Measurements from ENCODE around the gene SPHK2. TPM values are rescaled to one million over a fixed set of nuclear protein-coding genes. Genes with fewer than 3 reads are reported as not detected.
A peak's percentile ranks its signal among the peaks of the same experiment; 100 is the strongest.

Gene SPHK2
- total and polyA plus RNA-seq, 2 of the 8 experiments (the other 6 are each of a cell fraction or from before 2014, with no cell fraction given), result 43.9 to 60.9 TPM

DNA sequence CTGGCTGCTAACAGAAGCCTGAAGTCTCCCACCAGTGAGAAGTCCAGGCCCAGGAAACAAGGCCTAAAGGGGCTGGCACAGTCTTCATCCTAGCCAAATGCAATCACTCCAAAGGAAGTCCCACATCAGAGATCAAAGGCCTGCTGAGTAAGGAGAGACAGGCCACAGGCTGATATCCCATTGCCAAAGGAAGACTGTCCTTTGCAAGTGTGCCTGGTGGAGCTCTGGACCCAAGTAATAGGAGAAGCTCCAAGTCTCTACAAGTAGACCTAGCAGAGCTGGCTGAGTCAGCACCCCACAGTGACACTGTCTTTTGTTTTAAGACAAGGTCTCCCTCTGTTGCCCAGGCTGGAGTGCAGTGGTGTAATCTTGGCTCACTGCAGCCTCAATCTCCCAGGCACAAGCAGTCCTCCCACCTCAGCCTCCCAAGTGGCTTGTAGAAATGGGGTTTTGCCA is 13.4 kb downstream of the SPHK2 start:
- CTCF ChIA-PET (ENCODE audit: partially characterized antibody), result interaction anchor here (0.8 to 1.9 kb wide), 7 partner anchors 11 to 210 kb away, joined by 3 to 7 read pairs (median 3); partner anchors contain the start of gene CA11

More for the DNA sequence above, 13.4 kb downstream of the SPHK2 start:
- FAIRE-seq (no peak), DNase-seq (ENCODE audit: low read depth in 1 of 2, low spot score in 2 of 2) (no peak)
- Histone ChIP-seq H4K91ac (replicated peaks; ENCODE audit: insufficient read length, low read length) (no peak overlapping the region), H3K23ac (ENCODE audit: insufficient read length) (no peak overlapping the region), H2AK5ac (ENCODE audit: low read depth, low read length) (no peak overlapping the region), H3K27ac (ENCODE audit: low read depth, low read length) (no peak overlapping the region), H2BK12ac (ENCODE audit: low read depth, low read length) (no peak overlapping the region), H3K36me3 (ENCODE audit: control insufficient read depth in 2 of 4, insufficient read depth in 4 of 4, low read length in 3 of 4) (0 out of 8 replicates have a peak, but pooled peaks cover 0 to 5% (median 0%) of the 10 kb centered on the region in 4 experiments), H3K23me2 (ENCODE audit: low read depth, low read length) (peaks cover 26% of the 10 kb centered on the region), H3K79me2 (ENCODE audit: control insufficient read depth in 1 of 2, insufficient read depth in 2 of 2, low read length in 2 of 2) (no peaks in the 10 kb centered on the region), H2AFZ (ENCODE audit: low read length) (no peak overlapping the region), H3K4ac (replicated peaks; ENCODE audit: insufficient read length, low read depth, low read length) (no peak overlapping the region), H3K4me3 (ENCODE audit: extremely low read depth in 1 of 4, insufficient read depth in 2 of 4, low read depth in 3 of 4, low read length in 4 of 4) (no peak overlapping the region), H3K79me1 (ENCODE audit: low read depth, low read length) (no peaks in the 10 kb centered on the region), H3K4me2 (ENCODE audit: insufficient read depth in 1 of 2, low read depth in 2 of 2, low read length in 2 of 2) (no peak overlapping the region), H2BK5ac (ENCODE audit: low read depth, low read length) (no peak overlapping the region), H2BK120ac (replicated peaks; ENCODE audit: low read depth, low read length) (no peak overlapping the region), H3K9me3 (ENCODE audit: insufficient read depth in 2 of 2, low read depth in 1 of 2, low read length in 1 of 2) (no peaks in the 10 kb centered on the region), H4K8ac (ENCODE audit: extremely low read depth, insufficient read depth, low read length) (no peak overlapping the region), H3K9ac (replicated peaks in 1 of 4; ENCODE audit: extremely low read depth in 1 of 4, low read depth in 3 of 4, low read length in 3 of 4) (no peak overlapping the region), H3K18ac (ENCODE audit: extremely low read depth, low read length) (no peak overlapping the region), H4K20me1 (replicated peaks in 1 of 2; ENCODE audit: control insufficient read depth in 1 of 2, insufficient read depth in 2 of 2, low read length in 2 of 2) (peaks cover 0 to 8% of the 10 kb centered on the region in 2 experiments), H3K56ac (replicated peaks; ENCODE audit: insufficient read length, low read depth, low read length) (no peak overlapping the region), H2BK15ac (ENCODE audit: low read length) (0 out of 2 replicates have a peak overlapping the region, but pooled peaks have one; percentile 21), H4K5ac (ENCODE audit: insufficient read length, low read depth, low read length) (no peak overlapping the region), H3K14ac (ENCODE audit: insufficient read length) (no peak overlapping the region), H2BK20ac (ENCODE audit: low read length) (no peak overlapping the region), H3K4me1 (replicated peaks in 1 of 4; ENCODE audit: control insufficient read depth in 3 of 4, insufficient read depth in 4 of 4, low read length in 3 of 4) (peaks cover 4 to 29% (median 22%) of the 10 kb centered on the region in 4 experiments), H3K27me3 (replicated peaks in 1 of 4; ENCODE audit: control insufficient read depth in 3 of 4, extremely low read depth in 1 of 4, insufficient read depth in 3 of 4, low read length in 3 of 4) (peaks cover 0 to 2% (median 0%) of the 10 kb centered on the region in 4 experiments; a peak in 2 of 7 replicates)
- no peak for TF ChIP-seq CBX8 (IDR thresholded peaks at IDR 0.05; ENCODE audit: borderline replicate concordance, low read depth, low read length)
- POLR2A ChIA-PET (ENCODE audit: partially characterized antibody), result interaction anchor here (0.8 to 30.9 kb wide), 4 partner anchors 13 to 277 kb away, joined by 3 to 788 read pairs (median 7); partner anchors contain the start of genes CA11, FAM83E, RPL18 and SPACA4

Data from H1 (cell line).